GM18511 (cell line): ENCODE data around the gene PHOSPHO2.
"Not testable (repeated sequence)": the region's sequence is repeated elsewhere in the genome, so short reads cannot be mapped to it uniquely, and the experiment has no call there.

Experiments used
- ATAC-seq: cut with Tn5 transposase; IDR thresholded peaks from one replicate; pipeline ENCODE4 v1.9.1; 2021; ENCODE audit warnings: mild to moderate bottlenecking, moderate library complexity; ENCODE audit not compliant: unreplicated experiment

Gene PHOSPHO2

DNA sequence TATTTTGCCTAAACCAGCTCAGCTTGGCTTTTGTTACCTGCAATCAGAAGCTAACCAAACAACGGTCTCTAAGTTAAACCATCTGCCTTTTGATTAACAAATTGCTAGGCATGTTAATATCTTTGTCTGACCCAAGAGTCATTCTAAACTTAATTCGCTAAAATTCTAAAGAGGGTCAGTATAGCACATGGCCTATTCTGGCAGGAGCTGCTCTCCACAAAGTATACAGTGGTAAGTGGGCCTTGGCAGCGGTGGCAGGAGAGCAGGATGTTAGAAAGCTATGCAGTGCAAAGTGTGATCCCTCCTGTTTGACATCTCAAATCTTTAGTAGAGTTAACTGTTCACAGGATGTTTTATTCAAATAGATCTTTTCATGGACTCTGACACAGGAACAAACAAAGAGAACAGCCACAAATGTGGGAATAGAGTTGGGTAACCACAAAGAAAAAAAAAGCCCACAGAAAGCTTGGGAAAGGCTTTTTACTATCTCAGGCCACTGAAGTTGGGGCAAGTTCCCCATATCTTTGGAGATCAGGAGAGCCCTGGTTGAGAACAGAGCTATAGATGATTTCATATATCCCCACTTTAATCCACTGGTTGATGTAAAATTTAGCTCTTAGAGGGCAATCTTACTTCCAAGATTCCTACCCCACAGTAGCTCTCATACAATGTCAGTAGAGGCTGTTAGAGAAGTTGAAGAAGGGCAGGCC is 10.7 kb upstream of the PHOSPHO2 start:
- no peak for ATAC-seq

GRCh38 chr2:169684135-169684565 is 10.1 kb upstream of the PHOSPHO2 start:
- ATAC-seq, result no peak

- ATAC-seq, result not testable (repeated sequence)
Measured at GRCh38 chr2:169684712-169685111, 9.6 kb upstream of the PHOSPHO2 start.

DNA sequence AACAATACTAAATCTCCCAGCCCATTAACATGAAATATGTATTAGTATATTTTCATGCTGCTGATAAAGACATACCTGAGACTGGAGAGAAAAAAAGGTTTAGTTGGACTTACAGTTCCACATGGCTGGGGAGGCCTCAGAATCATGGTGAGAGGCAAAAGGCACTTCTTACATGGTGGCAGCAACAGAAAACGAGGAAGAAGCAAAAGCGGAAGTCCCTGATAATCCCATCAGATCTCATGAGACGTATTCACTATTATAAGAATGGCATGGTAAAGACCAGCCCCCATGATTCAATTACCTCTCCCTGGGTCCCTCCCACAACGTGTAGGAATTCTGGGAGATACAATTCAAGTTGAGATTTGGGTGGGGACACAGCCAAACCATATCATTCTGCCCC is 7.4 kb upstream of the PHOSPHO2 start:
- ATAC-seq, result not testable (repeated sequence)

GRCh38 chr2:169687943-169688342 is 6.3 kb upstream of the PHOSPHO2 start:
- ATAC-seq, result not testable (repeated sequence)

DNA sequence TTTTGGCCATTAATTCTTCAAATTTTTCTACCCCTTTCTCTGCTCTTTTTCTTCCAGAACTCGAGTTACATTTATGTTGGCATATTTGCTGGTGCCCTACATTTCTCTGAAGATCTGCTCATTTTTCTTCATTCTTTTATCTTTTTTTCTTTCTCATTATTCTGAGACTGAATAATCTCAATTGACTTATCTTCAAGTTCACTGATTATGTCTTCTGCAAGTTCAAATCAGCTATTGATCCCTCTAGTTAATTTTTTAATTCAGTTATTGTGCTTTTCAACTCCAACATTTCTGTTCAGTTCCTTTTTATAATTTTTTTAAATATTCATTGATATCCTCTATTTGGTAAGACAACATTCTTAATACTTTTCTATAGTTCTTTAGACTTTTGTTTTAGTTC is 3.3 kb upstream of the PHOSPHO2 start:
- ATAC-seq, result no peak

DNA sequence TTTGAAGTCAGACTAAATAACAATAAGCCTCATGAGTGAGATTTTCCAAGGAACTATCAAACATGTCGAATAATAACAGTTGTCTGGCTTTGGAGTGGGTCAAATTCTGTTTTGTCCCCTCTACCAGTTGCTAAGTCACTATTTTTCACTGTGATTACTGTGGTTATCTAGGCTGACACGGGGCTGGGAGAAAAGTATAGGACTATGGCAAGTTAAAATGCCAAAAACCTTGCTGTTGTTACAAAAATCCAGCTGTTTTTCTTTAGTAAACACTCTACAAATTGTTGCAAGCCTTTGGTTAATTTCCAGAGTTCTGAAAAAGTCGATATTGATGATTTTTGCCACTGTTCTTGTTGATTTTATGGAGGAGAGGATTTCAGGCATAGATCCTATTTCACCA is 1.6 kb upstream of the PHOSPHO2 start:
- ATAC-seq, result no peak

GRCh38 chr2:169693360-169693759 is 909 bp upstream of the PHOSPHO2 start:
- no peak for ATAC-seq

DNA sequence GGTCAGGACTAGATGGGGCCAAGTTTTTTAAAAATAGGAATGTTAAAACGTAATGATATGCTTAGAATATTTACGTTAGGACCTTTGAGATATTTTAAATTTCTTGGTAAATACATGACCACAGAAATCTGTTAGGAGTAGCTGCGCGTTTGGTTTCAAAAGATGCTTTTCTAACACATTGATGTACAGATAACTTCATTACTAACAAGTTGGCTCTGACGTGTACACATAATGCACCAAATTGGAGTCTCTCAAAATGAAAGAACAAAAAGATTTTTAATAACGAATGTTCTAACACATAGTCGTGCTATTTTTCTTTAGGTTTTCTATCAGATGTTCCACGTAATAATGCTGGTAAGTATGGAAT is 608 bp downstream of the PHOSPHO2 start:
- ATAC-seq, result no peak

- ATAC-seq, result no peak
Measured at GRCh38 chr2:169696381-169696780, 2.1 kb downstream of the PHOSPHO2 start.

- not testable (repeated sequence) for ATAC-seq
Measured at GRCh38 chr2:169699173-169699572, 4.9 kb downstream of the PHOSPHO2 start.

GRCh38 chr2:169702996-169703395 is 8.7 kb downstream of the PHOSPHO2 start:
- no peak for ATAC-seq

DNA sequence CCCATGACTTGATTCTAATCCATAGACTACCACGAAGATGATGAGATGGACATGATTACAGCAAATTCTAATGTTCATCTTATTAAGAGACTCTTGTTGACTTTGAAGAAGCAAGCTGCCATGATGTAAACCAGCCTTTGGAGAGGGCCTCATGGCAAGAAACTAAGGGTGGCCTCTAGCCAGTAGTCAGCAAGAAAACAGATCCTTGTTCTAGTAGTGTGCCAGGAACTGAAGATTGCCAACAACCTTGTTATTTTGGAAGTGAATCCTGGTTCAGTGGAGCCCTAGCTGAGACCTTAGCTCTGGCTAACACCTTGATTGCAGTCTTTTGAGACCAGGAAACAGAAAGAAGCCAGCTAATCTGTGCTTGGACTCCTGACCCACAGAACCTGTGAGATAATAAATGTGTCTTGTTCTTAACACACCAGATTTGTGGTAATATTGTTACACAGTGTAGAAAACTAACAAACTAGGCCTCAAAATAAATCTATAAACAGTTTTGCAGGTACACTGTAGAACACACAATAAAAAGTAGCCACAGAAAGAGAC is 10.0 kb downstream of the PHOSPHO2 start:
- no peak for ATAC-seq

DNA sequence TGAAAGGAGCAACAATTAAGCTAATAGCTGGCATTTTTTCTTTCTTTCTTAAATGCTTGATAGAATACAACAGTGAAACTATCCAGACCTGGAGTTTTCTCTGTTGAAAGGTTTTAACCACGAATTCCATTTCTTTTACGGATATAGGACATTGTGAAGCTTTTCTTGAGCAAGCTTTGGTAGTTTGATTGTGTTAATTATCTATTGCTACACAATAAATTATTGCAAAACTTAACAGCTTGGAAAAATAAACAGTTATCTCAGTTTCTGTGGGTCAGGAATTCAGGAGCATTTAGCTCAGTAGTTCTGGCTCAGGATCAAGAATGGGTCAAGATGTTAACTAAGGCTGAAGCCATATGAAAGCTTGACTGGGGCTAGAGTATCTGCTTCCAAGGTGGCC is 11.7 kb downstream of the PHOSPHO2 start:
- no peak for ATAC-seq

GRCh38 chr2:169707626-169708025 is 13.4 kb downstream of the PHOSPHO2 start:
- no peak for ATAC-seq

GRCh38 chr2:169709331-169709730 is 15.1 kb downstream of the PHOSPHO2 start:
- no peak for ATAC-seq

GRCh38 chr2:169709981-169710380 is 15.7 kb downstream of the PHOSPHO2 start:
- no peak for ATAC-seq

DNA sequence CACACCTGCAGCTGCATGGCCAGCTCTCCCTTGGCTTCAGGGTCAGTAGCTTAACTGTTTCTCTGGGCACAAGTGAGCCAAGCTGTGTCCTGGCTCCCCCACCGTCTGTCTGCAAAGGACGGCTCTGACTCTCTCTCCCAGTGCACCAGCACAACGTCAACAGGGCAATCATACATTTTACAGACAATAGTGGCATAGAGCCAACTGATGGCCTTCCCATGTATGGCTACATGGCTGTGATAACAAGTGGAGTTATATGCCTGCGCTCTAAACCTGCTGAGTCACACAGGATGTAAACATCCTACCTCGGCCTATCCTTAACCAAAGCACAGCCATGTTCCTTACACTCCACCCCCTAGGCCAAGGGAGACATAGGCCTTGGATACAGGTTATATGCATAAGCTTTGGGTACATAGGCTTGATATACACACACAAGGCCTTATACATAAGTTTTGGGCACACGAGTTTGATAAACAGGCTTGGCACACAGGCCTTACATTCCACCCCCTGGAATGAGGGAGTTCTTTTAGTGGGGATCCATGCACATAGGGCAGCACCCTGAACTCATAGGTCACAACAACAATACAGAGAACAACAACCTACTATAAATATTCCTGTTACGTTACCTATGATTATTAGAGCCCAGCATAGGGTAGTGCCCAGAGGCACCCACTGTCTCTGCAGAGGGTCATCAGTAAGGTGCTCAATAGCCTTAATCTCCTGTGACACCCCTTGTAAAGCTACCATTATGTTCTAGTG is 17.7 kb downstream of the PHOSPHO2 start:
- no peak for ATAC-seq

GRCh38 chr2:169712791-169713227 is 18.5 kb downstream of the PHOSPHO2 start:
- no peak for ATAC-seq

GRCh38 chr2:169713331-169713730 is 19.1 kb downstream of the PHOSPHO2 start:
- no peak for ATAC-seq

DNA sequence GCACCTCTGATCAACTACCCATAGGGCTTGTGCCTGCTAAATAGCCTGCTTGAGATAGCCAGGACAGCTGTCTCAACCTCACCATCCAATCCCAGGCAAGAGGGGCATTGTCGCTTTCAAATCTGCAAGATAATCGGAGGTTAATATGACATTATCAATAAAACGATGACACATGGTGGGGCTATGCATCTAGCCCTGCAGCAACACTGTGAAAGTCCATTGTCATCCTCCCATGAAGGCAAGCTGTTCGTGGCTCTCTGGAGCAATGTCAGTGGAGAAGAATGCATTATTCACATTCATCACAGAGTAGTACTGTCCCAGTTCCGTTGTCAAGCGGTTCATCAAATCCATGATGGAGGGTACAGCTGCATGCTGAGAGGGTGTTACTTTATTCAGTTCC is 20.4 kb downstream of the PHOSPHO2 start:
- no peak for ATAC-seq
